Panc1 (cell line): ENCODE data around the gene HDAC7. TPM values are rescaled to one million over a fixed set of nuclear protein-coding genes. Genes with fewer than 3 reads are reported as not detected.

Experiments used
- ATAC-seq: fragments of 200-7000 bp; cut with Tn5 transposase; 2 replicates; pipeline ENCODE4 v1.9.1; 2020; ENCODE audit warnings: mild to moderate bottlenecking, moderate library complexity
- Bru-seq: library from RNA; stranded (reverse); fragments of 400-500 nt; gene quantifications from one replicate; lab custom pipeline; 2021; lab: Mats Ljungman, UMichigan
- BruChase-seq, 2 experiments: library from RNA; stranded (reverse); fragments of 400-500 nt; gene quantifications; one replicate each; lab custom pipeline; 2021; lab: Mats Ljungman, UMichigan
- BruUV-seq: library from RNA; stranded (reverse); fragments of 400-500 nt; replicated peaks from 2 replicates; lab custom pipeline; 2021; lab: Mats Ljungman, UMichigan
- CTCF ChIA-PET: fragments of 300-600 bp; sonication (Branson Sonifier 250); formaldehyde crosslinking; loops from one replicate; lab custom pipeline; 2022; ENCODE audit warnings: antibody characterized with exemption; lab: Charles Lee
- POLR2A ChIA-PET: fragments of 300-600 bp; sonication (Branson Sonifier 250); formaldehyde crosslinking; loops from one replicate; lab custom pipeline; 2022; ENCODE audit warnings: antibody characterized with exemption; lab: Charles Lee
- DNase-seq: peaks from one replicate; pipeline ENCODE4 v3.0.0-alpha.2; 2010; ENCODE audit warnings: low read depth, low spot score
- H3K27ac ChIP-seq: 2 replicates; pipeline ENCODE4 v1.5.1; 2011; ENCODE audit warnings: mild to moderate bottlenecking, low read length, inconsistent platforms
- H3K27me3 ChIP-seq: fragments of 200-500 bp; sonication (Bioruptor generic); 2 replicates; pipeline ENCODE4 v1.6.0; 2014; ENCODE audit warnings: low read length, inconsistent platforms; ENCODE audit not compliant: control insufficient read depth, insufficient read depth
- H3K36me3 ChIP-seq: fragments of 200-500 bp; sonication (Bioruptor generic); 2 replicates; pipeline ENCODE4 v1.5.1; 2014; ENCODE audit warnings: inconsistent platforms, mild to moderate bottlenecking, low read length, moderate library complexity; ENCODE audit not compliant: control insufficient read depth, insufficient read depth
- H3K4me1 ChIP-seq: 2 replicates; pipeline ENCODE4 v1.5.1; 2011; ENCODE audit warnings: inconsistent platforms, mild to moderate bottlenecking, low read length, moderate library complexity; ENCODE audit not compliant: control insufficient read depth, insufficient read depth
- H3K4me3 ChIP-seq, 2 experiments: 2 replicates each; pipeline ENCODE4 v1.5.1; 2011 to 2012; ENCODE audit warnings: low read depth in 2 of 2, low read length in 2 of 2, mild to moderate bottlenecking in 2 of 2, inconsistent platforms in 1 of 2, moderate library complexity in 1 of 2
- H3K9me3 ChIP-seq: fragments of 200-500 bp; sonication (Bioruptor generic); 2 replicates; pipeline ENCODE4 v1.5.1; 2014; ENCODE audit warnings: low read depth, mild to moderate bottlenecking, inconsistent platforms, low read length, moderate library complexity; ENCODE audit not compliant: control insufficient read depth, insufficient read depth
- CTCF ChIP-seq: fragments of 450-650 bp; IDR thresholded peaks from 2 replicates; pipeline ENCODE4 v1.5.1; 2017; ENCODE audit warnings: mild to moderate bottlenecking
- POLR2AphosphoS5 ChIP-seq: IDR thresholded peaks from 2 replicates; pipeline ENCODE4 v1.6.1; 2012; ENCODE audit warnings: mild to moderate bottlenecking, low read depth, low read length, moderate library complexity
- SIN3A ChIP-seq: IDR thresholded peaks from 2 replicates; pipeline ENCODE4 v1.6.1; 2012; ENCODE audit warnings: low read depth, mild to moderate bottlenecking, low read length, moderate library complexity, borderline replicate concordance; ENCODE audit not compliant: insufficient read depth
- TCF7L2 ChIP-seq: IDR thresholded peaks from 2 replicates; pipeline ENCODE4 v1.6.1; 2011; ENCODE audit warnings: mild to moderate bottlenecking, low read depth, low read length, inconsistent platforms
- in situ Hi-C: cut with HindIII; loops from 2 replicates; pipeline ENCODE4 v1.10.0; 2016; ENCODE audit warnings: low sequenced_read_pairs, low pct_unique_long_range_greater_than_20kb
- intact Hi-C: fragments of 100-400 bp; cut with micrococcal nuclease; formaldehyde crosslinking; loops from one replicate; pipeline ENCODE4 v1.10.0; 2022; ENCODE audit not compliant: unreplicated experiment
- long read RNA-seq: library from polyadenylated mRNA; unstranded; transcript quantifications from one replicate; pipeline ENCODE4 v2.0.0, GENCODE V29; 2021; ENCODE audit not compliant: unreplicated experiment
- polyA plus RNA-seq: library from polyadenylated mRNA; unstranded; fragments of >200 nt; gene quantifications from one replicate; pipeline ENCODE4 v1.2.1, GENCODE V29; 2012; ENCODE audit warnings: missing spikeins; ENCODE audit not compliant: insufficient read length
- total RNA-seq: library from RNA; stranded (reverse); gene quantifications from one replicate; pipeline ENCODE4 v1.2.1, GENCODE V29; 2021; ENCODE audit not compliant: unreplicated experiment
- TF ChIP-seq, protein P1 (sequence below), 2 experiments: IDR thresholded peaks; 2 replicates each; pipeline ENCODE4 v1.6.1; 2011 to 2012; ENCODE audit warnings: low read depth in 2 of 2, control low read depth in 1 of 2, low read length in 1 of 2, mild to moderate bottlenecking in 1 of 2, moderate library complexity in 1 of 2; ENCODE audit not compliant: insufficient read depth in 1 of 2

HDAC7 gene
- total RNA-seq (84.2 TPM), Bru-seq, nascent RNA (percentile 80 among the genes with signal in this experiment), BruChase-seq, experiment 1, labeled RNA remaining after a 2-hour chase (percentile 79 among the genes with signal in this experiment), BruChase-seq, experiment 2, labeled RNA remaining after a 6-hour chase (percentile 83 among the genes with signal in this experiment)
- 63.0 TPM for polyA plus RNA-seq
- long read RNA-seq, partial matches to known transcripts, result 93 of 179 reads
- long read RNA-seq, other reads (novel, unspliced or antisense), result 86 of 179 reads

DNA sequence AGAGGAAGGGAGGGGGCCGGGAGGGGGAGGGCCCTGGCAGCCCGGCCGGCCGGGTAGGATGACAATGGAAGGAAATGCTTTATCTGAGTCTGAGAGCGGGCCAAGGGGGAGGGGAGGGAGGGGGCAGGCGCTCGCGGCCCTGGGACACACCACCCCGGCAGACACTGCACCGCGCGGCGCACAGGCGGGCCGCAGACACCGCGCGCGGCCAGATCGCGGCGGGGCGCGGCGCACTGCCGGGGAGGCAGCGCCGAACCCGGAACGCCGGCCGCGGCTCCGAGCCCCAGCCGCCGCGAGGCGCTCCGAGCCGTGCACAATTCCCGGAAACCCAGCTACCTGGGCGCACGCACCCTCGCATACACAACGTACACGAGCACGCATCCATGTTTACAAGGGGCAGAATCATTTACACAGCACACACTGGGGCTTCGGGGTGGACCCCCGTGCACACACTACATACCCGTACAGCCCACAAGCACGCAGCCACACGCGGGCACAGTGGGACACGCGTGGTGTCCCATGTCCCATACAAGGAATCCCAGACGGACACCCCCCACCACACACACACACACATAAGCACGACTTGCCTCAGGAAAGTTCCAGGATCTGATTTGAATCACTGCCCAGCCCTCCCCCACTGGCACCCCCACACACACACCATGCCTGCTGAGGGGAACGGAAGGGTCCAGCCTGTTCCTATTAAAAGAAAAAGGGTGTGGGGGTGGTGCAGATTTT, at the start of gene HDAC7:
Gene HDAC7 (minus strand): TSS at position 8 of the 735 bp plus-strand sequence. CDS start 118 bp downstream, outside the sequence.
- in situ Hi-C loops (no loop called here), intact Hi-C loops (no loop called here)
- H3K27me3 ChIP-seq, result no peaks in the 10 kb centered on the region
- POLR2A ChIA-PET, result no interaction called here
- H3K4me1 ChIP-seq, result peaks cover 55% of the 10 kb centered on the region
- no peaks in the 10 kb centered on the region for H3K9me3 ChIP-seq
- DNase-seq (no peak), ATAC-seq (peak; percentile 71)
- no TSS peak for BruUV-seq
- no peaks in the 10 kb centered on the region for H3K36me3 ChIP-seq
- TF ChIP-seq, protein P1, sequence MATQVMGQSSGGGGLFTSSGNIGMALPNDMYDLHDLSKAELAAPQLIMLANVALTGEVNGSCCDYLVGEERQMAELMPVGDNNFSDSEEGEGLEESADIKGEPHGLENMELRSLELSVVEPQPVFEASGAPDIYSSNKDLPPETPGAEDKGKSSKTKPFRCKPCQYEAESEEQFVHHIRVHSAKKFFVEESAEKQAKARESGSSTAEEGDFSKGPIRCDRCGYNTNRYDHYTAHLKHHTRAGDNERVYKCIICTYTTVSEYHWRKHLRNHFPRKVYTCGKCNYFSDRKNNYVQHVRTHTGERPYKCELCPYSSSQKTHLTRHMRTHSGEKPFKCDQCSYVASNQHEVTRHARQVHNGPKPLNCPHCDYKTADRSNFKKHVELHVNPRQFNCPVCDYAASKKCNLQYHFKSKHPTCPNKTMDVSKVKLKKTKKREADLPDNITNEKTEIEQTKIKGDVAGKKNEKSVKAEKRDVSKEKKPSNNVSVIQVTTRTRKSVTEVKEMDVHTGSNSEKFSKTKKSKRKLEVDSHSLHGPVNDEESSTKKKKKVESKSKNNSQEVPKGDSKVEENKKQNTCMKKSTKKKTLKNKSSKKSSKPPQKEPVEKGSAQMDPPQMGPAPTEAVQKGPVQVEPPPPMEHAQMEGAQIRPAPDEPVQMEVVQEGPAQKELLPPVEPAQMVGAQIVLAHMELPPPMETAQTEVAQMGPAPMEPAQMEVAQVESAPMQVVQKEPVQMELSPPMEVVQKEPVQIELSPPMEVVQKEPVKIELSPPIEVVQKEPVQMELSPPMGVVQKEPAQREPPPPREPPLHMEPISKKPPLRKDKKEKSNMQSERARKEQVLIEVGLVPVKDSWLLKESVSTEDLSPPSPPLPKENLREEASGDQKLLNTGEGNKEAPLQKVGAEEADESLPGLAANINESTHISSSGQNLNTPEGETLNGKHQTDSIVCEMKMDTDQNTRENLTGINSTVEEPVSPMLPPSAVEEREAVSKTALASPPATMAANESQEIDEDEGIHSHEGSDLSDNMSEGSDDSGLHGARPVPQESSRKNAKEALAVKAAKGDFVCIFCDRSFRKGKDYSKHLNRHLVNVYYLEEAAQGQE (IDR thresholded peaks at IDR 0.05; ENCODE audit: insufficient read depth in 1 of 2, low read depth in 2 of 2, low read length in 1 of 2), result no peak
- 0 out of 2 replicates have a peak, but pooled peaks have one; percentile 55 for TF ChIP-seq SIN3A
- CTCF ChIA-PET, result interaction anchor here (0.6 to 0.9 kb wide), 2 partner anchors 18 to 107 kb away, joined by 7 to 11 read pairs; no protein-coding TSS in a partner anchor
- H3K27ac ChIP-seq, result peak within 1 kb of the TSS; percentile 89
- peak within 1 kb of the TSS; percentile 63 to 81 for H3K4me3 ChIP-seq

- DNase-seq (no peak), ATAC-seq (no peak)
- Histone ChIP-seq H3K4me3 (no peak overlapping the region), H3K27ac (no peak overlapping the region), H3K9me3 (no peaks in the 10 kb centered on the region), H3K36me3 (no peaks in the 10 kb centered on the region), H3K4me1 (no peaks in the 10 kb centered on the region), H3K27me3 (no peaks in the 10 kb centered on the region)
- ChIA-PET POLR2A (interaction anchor here (0.6 to 0.7 kb wide), 2 partner anchors 81 to 417 kb away, joined by 5 read pairs; no protein-coding TSS in a partner anchor), CTCF (interaction anchor here (0.7 kb wide), 2 partner anchors 94 to 97 kb away, joined by 4 to 6 read pairs; no protein-coding TSS in a partner anchor)
- BruUV-seq, result no TSS peak
- in situ Hi-C loops (no loop called here), intact Hi-C loops (no loop called here)
- TF ChIP-seq TCF7L2 (no peak), CTCF (no peak), SIN3A (no peak), POLR2AphosphoS5 (no peak)
- TF ChIP-seq, protein P1 (IDR thresholded peaks at IDR 0.05; ENCODE audit: insufficient read depth in 1 of 2, low read depth in 2 of 2, low read length in 1 of 2), result no peak
Measured at GRCh38 chr12:47868552-47869031, 48.9 kb upstream of the HDAC7 start.
